Lower lobe of right lung (tissue), 2 donors: ENCODE measurements around the gene RFX6. TPM values are rescaled to one million over a fixed set of nuclear protein-coding genes. Genes with fewer than 3 reads are reported as not detected.

Experiments used
- ATAC-seq, 2 donors: fragments of 200-7000 bp; cut with Tn5 transposase; one replicate each; pipeline ENCODE4 v1.9.1; 2020 to 2022; ENCODE audit warnings: mild to moderate bottlenecking in 2 of 2, moderate library complexity in 2 of 2
- DNase-seq: peaks from one replicate; pipeline ENCODE4 v3.0.0-alpha.2; 2020
- H3K27ac ChIP-seq: fragments of 200-600 bp; one replicate; pipeline ENCODE4 v1.8.0; 2022
- H3K27me3 ChIP-seq: fragments of 200-600 bp; one replicate; pipeline ENCODE4 v1.8.0; 2022; ENCODE audit warnings: low read depth
- H3K36me3 ChIP-seq: fragments of 200-600 bp; one replicate; pipeline ENCODE4 v1.8.0; 2022; ENCODE audit warnings: mild to moderate bottlenecking
- H3K4me1 ChIP-seq: fragments of 200-600 bp; one replicate; pipeline ENCODE4 v1.8.0; 2022
- H3K4me3 ChIP-seq: fragments of 200-600 bp; one replicate; pipeline ENCODE4 v1.8.0; 2022; ENCODE audit warnings: mild to moderate bottlenecking
- H3K9me3 ChIP-seq: fragments of 200-600 bp; one replicate; pipeline ENCODE4 v1.8.0; 2022
- CTCF ChIP-seq: fragments of 200-600 bp; IDR thresholded peaks from one replicate; pipeline ENCODE4 v1.8.0; 2022; ENCODE audit warnings: antibody characterized with exemption, mild to moderate bottlenecking
- intact Hi-C: fragments of 100-400 bp; cut with DNase I; formaldehyde crosslinking; loops from one replicate; pipeline ENCODE4 v1.11.0; 2022
- total RNA-seq: library from RNA; stranded (reverse); fragmentation: NEBNext Ultra II Directional; extraction: Animal tissue kit (Norgen Biotek cat#: 25700); gene quantifications from one replicate; pipeline ENCODE4 v1.2.1, GENCODE V29; 2021
- donor health status: DM: no; HTN: yes; CAD: no; lungs with severe emphysema.

RFX6 gene
- total RNA-seq, 1 donor from 2014 or later: not detected

DNA sequence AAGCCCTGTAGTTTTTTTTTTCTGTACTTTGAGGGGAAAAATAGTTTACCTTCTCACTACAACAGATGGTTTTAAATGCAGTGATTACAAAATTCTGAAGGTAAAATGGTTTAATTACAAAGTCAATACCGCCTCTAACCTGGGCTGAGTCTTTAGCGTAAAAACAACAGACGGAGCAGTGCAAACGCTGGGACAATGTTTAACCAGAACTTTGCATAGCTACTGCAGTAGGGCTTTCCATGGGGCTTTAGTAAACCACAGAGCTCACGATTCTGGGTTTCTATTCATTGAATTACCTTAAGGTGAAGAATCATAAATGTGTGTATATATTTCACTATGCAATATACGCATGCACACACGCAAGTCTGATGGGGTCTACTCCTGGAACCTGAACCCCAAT is 77.9 kb downstream of the RFX6 start:
- Histone ChIP-seq H3K9me3 (no peaks in the 10 kb centered on the region), H3K27me3 (no peaks in the 10 kb centered on the region), H3K4me3 (no peak overlapping the region), H3K27ac (no peak overlapping the region), H3K4me1 (no peaks in the 10 kb centered on the region), H3K36me3 (no peaks in the 10 kb centered on the region)
- no peak for TF ChIP-seq CTCF
- ATAC-seq (no peak), DNase-seq (no peak)
- intact Hi-C loops: no loop called here

DNA sequence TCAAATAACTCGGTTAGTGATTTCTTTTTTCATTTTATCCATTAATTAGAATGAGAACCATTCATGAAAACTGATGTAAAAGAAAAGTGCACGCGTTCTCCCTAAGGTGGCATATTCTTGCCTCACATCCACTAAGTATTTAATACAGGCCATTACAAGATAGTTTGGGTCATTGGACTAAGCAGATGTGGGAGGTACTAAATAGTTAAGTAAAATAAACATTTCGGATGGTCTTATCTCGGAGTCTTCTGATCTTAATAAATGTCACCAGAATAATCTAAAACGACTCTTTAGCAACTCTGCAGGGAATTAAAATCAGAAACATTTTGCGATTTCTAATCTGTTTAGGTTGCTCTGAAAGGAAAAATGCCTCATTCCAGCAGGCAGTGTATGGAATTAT is 78.7 kb downstream of the RFX6 start:
- H3K36me3 ChIP-seq: no peaks in the 10 kb centered on the region
- no peaks in the 10 kb centered on the region for H3K9me3 ChIP-seq
- ATAC-seq (no peak), DNase-seq (no peak)
- TF ChIP-seq CTCF: no peak
- H3K27ac ChIP-seq: no peak overlapping the region
- H3K4me1 ChIP-seq: no peaks in the 10 kb centered on the region
- intact Hi-C loops: no loop called here
- no peaks in the 10 kb centered on the region for H3K27me3 ChIP-seq
- H3K4me3 ChIP-seq: no peak overlapping the region

DNA sequence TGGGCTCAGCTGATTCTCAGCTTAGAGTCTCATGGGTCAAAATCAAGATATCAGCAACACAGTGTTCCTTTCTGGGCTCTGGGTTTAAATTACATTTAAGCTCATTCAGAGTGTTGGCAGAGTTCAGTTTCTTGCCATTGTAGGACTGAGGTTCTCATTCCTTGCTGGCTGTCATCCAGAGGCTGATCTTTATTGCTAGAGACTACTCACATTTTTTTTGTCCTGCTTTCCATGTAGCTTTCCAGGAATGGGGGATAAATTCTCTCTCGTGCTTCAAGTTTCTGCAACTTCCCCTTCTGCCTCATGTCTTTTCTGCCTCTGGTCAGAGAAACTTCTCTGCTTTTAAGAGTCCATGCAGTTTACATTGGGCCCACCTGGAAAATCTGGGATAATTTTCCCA is 86.9 kb downstream of the RFX6 start:
- Histone ChIP-seq H3K27ac (no peak overlapping the region), H3K4me1 (no peaks in the 10 kb centered on the region), H3K9me3 (no peaks in the 10 kb centered on the region), H3K27me3 (no peaks in the 10 kb centered on the region), H3K36me3 (no peaks in the 10 kb centered on the region), H3K4me3 (no peak overlapping the region)
- intact Hi-C loops: no loop called here
- ATAC-seq: no peak
- no peak for TF ChIP-seq CTCF
- no peak for DNase-seq

DNA sequence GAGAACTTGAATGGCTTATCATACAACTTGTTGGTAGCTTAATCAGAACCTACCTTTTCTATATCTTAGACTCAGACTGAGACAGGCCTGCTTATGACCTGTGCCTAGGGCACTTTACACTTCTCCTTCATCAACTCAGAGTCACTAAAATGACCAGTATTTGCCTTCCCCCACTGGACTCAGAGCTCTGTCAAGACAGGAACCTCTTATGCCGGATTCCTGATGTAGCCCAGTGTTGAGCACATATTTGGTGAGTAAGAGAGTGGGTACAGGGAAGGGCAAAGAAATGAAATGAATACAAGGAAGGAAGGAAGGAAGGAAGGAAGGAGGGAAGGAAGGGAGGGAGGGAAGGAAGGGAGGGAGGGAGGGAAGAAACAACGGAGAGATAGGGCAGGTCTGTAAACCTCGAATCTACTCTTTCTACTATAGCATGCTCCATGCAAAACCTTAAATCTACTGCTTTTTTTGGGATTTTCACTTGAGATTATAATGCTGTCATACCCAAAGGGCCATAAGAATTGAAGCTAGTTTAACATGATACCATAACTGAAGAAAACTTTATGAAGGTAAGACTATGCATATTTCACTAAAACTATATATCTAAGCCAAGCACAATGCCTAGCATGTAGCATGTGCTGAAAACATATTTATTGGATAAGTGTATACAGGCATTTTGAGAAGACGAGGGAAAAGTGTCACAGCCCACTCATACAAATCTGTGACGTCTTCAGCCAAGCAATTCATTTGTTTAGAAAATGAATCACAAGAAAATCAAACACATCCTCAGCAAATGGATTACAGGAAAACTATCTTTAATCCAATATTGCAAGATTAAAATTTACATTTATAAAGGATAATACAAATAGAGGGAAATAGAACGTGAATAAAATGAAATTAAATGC is 89.9 kb downstream of the RFX6 start:
- no peak for TF ChIP-seq CTCF
- Histone ChIP-seq H3K27ac (no peak overlapping the region), H3K4me1 (no peaks in the 10 kb centered on the region), H3K36me3 (no peaks in the 10 kb centered on the region), H3K27me3 (no peaks in the 10 kb centered on the region), H3K4me3 (no peak overlapping the region), H3K9me3 (no peaks in the 10 kb centered on the region)
- ATAC-seq: no peak
- no peak for DNase-seq
- intact Hi-C loops: no loop called here

DNA sequence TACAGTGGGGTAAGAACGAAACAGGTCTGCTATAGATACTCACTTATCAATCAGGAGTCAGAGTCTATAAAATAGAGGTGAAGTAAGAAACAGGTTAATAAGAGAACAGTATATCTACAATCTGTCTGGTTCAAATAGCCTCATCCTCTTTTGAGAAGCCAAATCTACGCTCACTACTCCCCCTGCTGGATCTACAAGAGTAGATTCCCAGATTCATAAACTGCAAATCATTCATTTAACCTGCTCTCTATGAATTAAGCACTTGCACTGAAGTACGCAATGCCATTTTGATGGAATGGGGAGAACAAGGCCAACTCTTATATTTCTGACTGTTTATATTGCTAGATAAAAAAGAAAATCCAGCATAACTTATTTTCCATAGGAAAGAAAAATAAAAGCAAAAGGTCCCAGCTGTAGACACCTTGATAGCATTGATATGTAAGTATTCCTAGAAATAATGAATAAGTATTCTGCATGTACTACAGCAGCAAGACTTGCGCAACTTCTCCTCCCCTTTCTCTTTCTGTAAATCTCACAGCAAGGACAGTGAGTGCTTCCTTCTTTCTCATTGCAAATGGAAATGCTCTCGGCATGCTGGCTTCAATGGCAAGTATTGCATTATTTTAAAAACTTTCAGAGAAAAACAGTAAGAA is 92.3 kb downstream of the RFX6 start:
- H3K27me3 ChIP-seq: no peaks in the 10 kb centered on the region
- intact Hi-C loops: no loop called here
- no peaks in the 10 kb centered on the region for H3K9me3 ChIP-seq
- H3K27ac ChIP-seq: no peak overlapping the region
- DNase-seq (no peak), ATAC-seq (peak; percentile 39 to 54)
- peak; percentile 55 for TF ChIP-seq CTCF
- H3K4me3 ChIP-seq: no peak overlapping the region
- no peaks in the 10 kb centered on the region for H3K4me1 ChIP-seq
- no peaks in the 10 kb centered on the region for H3K36me3 ChIP-seq
